Measurements from ENCODE around the gene THTPA. TPM values are rescaled to one million over a fixed set of nuclear protein-coding genes. Genes with fewer than 3 reads are reported as not detected.

Gene THTPA
- total and polyA plus RNA-seq, 2 of the 13 experiments (the other 11 are each of a cell fraction or from before 2014, with no cell fraction given), result 7.4 to 8.7 TPM

GRCh38 chr14:23584527-23585203 lies 28.6 kb downstream of the THTPA start (continued):
- TF ChIP-seq SMAD1 (CRISPR knock-in tag; IDR thresholded peaks at IDR 0.05; ENCODE audit: borderline replicate concordance, low read depth) (0 out of 2 replicates have a peak, but pooled peaks have one; percentile 87), EED (CRISPR knock-in tag; IDR thresholded peaks at IDR 0.05) (peak; percentile 43; the same call in 1 of the 2 replicates), ZNF619 (CRISPR knock-in tag; IDR thresholded peaks at IDR 0.05) (peak; percentile 44; the same call in 1 of the 2 replicates), ZNF83 (CRISPR knock-in tag; IDR thresholded peaks at IDR 0.05; ENCODE audit: borderline replicate concordance) (peak; percentile 77; the same call in 1 of the 2 replicates), ZNF558 (CRISPR knock-in tag; IDR thresholded peaks at IDR 0.05; ENCODE audit: borderline replicate concordance) (0 out of 2 replicates have a peak, but pooled peaks have one; percentile 21), ZNF782 (CRISPR knock-in tag; IDR thresholded peaks at IDR 0.05; ENCODE audit: borderline replicate concordance) (0 out of 2 replicates have a peak, but pooled peaks have one; percentile 13), ZNF431 (CRISPR knock-in tag; IDR thresholded peaks at IDR 0.05; ENCODE audit: borderline replicate concordance, low read depth) (0 out of 2 replicates have a peak, but pooled peaks have one; percentile 1), ZNF574 (CRISPR knock-in tag; IDR thresholded peaks at IDR 0.05) (peak; percentile 34; the same call in 1 of the 2 replicates), GABPB1 (CRISPR knock-in tag; IDR thresholded peaks at IDR 0.05) (peak; percentile 8; the same call in 1 of the 2 replicates), MAFG (CRISPR knock-in tag; IDR thresholded peaks at IDR 0.05) (peak; percentile 12; the same call in 1 of the 2 replicates), CTCF (CRISPR knock-in tag; IDR thresholded peaks at IDR 0.05) (peak; percentile 19; the same call in 1 of the 2 replicates), THAP8 (CRISPR knock-in tag; IDR thresholded peaks at IDR 0.05; ENCODE audit: borderline replicate concordance) (peak; percentile 59; the same call in 1 of the 2 replicates), RAD21 (CRISPR knock-in tag; IDR thresholded peaks at IDR 0.05) (0 out of 2 replicates have a peak, but pooled peaks have one; percentile 10), ZNF687 (CRISPR knock-in tag; IDR thresholded peaks at IDR 0.05) (peak; percentile 49; the same call in 1 of the 2 replicates), ZFAT (CRISPR knock-in tag; conservative IDR thresholded peaks at IDR 0.05) (0 out of 2 replicates have a peak, but pooled peaks have one; percentile 28), ZNF883 (CRISPR knock-in tag; IDR thresholded peaks at IDR 0.05; ENCODE audit: not compliant biosample characterization) (peak; percentile 22), MTA1 (CRISPR knock-in tag; IDR thresholded peaks at IDR 0.05; ENCODE audit: borderline replicate concordance) (peak; percentile 47; the same call in 1 of the 2 replicates), ZNF292 (CRISPR knock-in tag; IDR thresholded peaks at IDR 0.05; ENCODE audit: borderline replicate concordance, low read depth) (0 out of 2 replicates have a peak, but pooled peaks have one; percentile 21)

All from HepG2 (cell line).